ENCODE data around the gene RHOG.

The RHOG gene

DNA sequence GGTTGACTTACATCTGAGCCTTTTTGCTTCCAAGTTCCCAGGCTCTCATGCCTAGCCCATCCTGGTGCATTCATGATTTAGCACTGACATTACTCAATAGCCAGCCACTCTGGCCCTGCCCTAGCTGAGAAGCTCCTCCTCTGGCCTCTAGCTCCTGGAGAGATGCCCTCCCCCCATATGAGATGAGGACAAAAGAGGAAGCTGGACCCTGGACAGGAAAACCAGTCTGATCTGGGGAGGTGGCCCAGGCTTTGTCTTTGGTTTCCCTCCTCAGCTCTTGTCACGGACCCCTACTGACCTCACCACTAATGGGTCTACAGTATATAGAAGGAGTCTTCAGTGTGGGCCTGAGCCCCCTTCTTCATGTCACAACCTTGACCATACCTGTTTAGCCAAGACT, 3.0 kb downstream of the RHOG start:
- H3K4me3 ChIP-seq (ENCODE audit: low read depth, low read length): no peak overlapping the region
- DNase-seq (ENCODE audit: low read depth): no peak

DNA sequence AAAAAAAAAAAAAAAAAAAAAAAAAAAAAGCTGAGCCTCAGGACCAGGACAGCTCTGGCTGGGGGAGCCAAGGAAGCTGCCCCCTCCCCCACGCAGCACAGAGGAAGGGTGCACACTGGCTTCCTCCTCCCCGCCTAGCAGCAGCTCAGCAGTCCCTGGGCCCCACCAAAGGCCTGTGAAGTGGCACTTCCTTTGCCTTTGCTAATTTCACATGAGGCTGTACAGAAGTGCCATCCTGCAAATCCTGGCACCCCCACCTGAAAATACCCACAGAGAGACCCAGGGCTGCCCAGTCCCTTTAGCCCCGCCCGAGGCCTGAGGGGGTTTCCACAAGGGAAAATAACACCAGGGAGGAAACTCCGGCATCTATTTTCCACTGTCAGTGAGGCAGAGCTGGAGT, 3.9 kb downstream of the RHOG start:
- no peak for DNase-seq (ENCODE audit: low read depth)
- no peak overlapping the region for H3K4me3 ChIP-seq (ENCODE audit: low read depth, low read length)

DNA sequence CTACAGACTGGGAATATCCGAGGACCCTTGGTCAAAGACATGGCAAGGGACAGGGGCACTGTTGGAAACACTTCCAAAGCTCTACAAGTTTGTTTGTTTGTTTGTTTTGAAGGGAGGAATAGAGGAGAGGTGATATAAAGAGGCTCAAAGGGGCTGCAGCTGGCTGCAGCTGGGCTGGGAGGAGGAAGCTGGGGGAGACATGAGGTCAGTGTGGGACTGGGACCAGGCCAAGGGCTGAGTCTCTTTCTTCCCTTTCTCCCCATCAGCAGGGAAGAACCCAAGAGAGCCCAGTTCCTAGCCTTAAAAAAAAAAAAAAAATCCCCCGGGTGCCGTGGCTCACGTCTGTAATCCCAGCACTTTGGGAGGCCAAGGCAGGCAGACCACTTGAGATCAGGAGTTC, 5.0 kb downstream of the RHOG start:
- no peak for DNase-seq (ENCODE audit: low read depth)
- no peak overlapping the region for H3K4me3 ChIP-seq (ENCODE audit: low read depth, low read length)

DNA sequence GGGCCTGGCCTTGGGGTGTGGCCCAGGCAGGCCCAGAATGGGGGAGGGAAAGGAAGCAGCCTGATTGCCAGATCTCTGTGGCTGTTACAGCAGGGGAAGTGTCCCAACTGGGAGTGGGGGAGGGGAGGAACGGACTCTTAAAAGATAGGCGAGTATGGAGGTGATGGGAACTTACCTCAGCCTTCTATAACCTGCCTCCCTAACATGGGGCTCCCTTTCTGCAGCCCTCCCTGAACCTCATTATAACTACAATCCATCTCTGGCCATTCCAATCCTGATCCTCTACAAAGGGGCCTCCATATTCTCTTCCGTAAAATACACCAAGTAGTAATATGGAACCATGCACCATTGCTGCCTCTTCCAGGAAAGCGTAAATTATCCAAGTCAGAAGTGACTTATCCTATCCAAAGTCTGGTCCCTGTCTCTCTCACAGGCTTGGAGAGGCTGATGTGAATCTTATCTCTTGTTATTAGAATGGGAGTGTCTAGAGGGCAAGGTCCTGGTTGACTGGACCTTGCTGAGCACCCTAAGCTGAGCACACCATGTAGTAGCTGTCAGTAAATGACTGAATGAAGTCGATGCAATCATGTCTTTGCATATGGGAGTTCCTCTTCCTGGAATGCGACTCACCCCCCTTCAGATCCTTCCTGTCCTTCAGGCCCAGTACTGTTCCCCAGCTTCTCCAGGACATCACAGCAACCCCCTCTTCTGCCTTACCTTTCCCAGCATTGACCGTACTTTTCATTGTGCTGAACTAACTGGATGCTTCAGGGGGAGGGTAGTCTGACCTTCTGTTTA, 5.9 kb downstream of the RHOG start:
- DNase-seq (ENCODE audit: low read depth): no peak
- H3K4me3 ChIP-seq (ENCODE audit: low read depth, low read length): no peak overlapping the region

DNA sequence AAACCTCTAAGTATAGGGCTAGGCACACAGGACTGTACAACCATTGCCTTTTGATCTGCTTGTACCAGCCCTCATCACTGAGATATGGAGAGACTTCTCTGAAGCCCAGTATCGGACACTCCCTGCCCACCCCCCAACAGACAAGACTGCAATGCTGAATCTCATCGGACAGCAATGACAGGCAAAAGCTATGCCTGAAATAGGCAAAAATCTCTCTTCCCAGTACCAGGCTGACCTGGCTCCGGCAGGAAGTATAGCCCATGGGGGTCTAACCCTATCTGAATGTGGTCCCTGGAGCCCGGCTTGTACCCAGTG, 6.5 kb downstream of the RHOG start:
- DNase-seq (ENCODE audit: low read depth): no peak
- no peak overlapping the region for H3K4me3 ChIP-seq (ENCODE audit: low read depth, low read length)

DNA sequence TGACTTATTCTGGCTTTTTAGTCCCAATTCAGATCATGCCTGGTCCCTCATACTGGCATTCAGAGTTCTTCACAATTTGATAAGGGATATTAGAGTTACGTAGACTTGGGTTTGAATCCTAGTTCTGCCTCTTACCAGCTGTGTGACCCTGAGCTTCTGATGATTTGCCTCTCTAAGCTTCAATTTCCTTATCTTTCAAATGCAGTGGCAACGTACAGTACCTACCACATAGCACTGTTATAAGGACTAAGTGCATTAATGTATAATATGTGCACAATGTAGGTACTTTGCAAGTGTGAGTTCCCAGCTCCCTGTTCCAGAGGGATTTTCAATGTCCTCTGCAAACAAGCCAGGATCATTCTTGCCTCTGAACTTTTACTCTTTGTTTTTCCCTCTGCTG, 7.3 kb downstream of the RHOG start:
- H3K4me3 ChIP-seq (ENCODE audit: low read depth, low read length): no peak overlapping the region
- DNase-seq (ENCODE audit: low read depth): no peak

DNA sequence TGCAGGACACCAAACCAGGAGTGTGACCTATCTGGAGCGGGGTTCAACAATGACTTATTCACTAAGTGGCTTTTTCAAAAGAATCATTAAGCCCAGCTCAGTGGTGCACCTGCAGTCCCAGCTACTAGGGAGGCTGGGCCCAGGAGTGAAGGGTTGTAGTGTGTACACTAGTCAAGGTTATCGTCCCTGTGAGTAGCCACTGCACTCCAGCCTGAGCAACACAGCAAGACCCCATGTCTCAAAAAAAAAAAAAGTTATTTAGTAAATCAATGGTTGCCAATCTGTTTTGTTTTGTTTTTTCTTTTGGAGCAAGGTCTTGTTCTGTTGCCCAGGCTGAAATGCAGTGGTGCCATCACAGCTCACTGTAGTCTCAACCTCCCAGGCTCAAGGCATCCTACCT, 7.9 kb downstream of the RHOG start:
- H3K4me3 ChIP-seq (ENCODE audit: low read depth, low read length): no peak overlapping the region
- DNase-seq (ENCODE audit: low read depth): no peak

DNA sequence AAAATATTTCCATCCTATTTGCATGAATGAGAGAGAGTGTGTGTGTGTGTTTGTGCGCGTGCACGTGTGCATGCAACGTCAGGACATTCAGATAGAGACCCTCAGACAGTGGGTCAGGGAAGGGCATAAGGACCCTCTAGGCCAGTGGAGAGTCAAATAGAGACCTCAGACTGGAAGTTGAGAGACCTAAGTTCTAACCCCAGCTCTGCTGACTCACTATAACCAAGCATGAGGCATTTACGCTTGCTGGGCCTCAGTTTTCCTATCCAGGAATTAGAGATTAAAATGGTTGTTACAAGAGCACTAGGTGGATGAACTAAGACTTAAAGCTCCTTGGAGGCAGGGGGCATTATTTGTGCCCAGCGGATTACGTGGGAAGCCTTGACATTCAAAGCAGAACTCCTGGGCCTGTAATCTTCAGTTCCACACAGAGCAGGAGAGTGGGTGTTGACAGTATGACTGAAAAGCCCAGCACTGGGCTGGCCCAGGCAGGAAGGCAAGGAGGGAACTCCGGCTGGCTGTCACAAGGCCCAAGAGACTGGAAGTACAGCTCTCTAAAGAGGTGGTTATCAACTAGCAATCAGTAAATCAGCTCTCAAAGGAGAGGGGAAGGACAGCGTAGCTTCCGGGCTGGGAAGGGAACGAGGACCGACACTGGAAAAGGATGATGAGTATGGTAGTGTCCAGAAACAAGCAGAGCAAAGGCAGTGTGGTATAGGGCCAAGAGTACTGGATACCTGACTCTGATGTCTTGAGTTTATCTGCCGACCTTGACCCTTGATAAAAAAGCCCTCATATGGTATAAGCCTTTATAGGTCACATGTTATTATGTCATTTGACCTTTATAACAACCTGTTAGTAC, 9.2 kb downstream of the RHOG start:
- DNase-seq (ENCODE audit: low read depth): no peak
- H3K4me3 ChIP-seq (ENCODE audit: low read depth, low read length): no peak overlapping the region

DNA sequence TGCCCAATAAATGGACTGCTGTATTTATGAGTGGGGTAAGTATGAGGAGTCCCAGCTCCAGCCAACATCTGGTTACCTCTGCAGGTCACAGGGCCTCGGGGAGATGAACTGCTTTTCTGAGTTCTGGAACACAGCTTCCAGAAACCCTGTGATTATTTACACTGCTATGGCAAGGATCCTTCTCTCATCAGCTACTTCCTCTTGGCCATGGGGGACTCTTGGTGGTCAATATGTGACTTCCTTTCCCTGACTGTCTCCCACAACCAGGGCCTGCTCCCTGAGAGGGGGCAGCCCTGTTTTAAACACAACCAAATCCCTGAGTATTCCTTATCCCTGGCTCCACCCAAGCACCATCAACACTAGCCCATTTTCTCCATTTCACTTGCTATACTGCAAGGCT, 10.0 kb downstream of the RHOG start:
- H3K4me3 ChIP-seq (ENCODE audit: low read depth, low read length): no peak overlapping the region
- no peak for DNase-seq (ENCODE audit: low read depth)

DNA sequence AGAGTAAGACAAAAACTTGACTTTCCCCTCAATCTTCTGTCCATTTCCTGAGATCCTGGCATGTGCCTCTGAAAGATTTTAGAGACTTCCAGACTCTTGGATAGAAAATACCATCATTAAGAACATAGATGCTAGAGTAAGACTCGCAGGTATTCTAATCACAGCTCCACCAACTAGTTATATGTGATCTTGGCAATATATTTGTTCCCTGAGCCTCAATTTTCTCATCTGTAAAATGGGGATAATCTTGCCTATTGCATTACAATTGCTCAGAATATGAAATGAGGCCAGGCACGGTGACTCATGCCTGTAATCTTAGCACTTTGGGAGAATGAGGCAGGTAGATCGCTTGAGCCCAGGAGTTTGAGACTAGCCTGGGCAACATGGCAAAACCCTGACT, 10.7 kb downstream of the RHOG start:
- no peak for DNase-seq (ENCODE audit: low read depth)
- no peak overlapping the region for H3K4me3 ChIP-seq (ENCODE audit: low read depth, low read length)

DNA sequence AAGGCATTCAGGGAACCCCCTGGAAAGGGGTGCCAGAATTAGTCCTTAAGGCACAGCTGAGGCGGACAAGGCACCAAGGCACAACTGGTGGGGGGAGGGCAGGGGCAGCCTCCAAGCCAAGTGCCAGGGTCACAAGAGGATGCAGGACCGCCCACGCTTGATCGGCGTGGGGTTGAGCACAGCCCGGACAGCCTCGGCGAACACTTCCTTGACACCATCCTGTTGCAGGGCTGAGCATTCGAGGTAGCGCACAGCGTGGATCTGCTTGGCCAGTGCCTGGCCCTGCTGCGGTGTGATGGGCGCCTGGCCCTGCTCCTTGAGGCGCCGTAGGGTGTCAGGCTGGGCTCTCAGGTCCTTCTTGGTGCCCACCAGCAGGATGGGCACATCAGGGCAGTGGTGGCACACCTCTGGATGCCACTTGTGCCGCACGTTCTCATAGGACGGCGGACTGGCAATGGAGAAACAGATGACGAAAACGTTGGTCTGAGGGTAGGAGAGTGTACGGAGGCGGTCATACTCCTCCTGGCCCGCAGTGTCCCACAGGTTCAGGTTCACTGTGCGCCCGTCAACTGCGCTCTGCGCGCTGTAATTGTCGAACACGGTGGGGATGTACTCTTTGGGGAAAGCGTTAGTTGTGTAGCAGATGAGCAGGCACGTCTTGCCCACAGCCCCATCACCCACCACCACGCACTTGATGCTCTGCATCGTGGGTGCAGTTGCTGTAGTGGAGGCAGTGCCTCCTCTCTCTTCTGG, 13.1 kb downstream of the RHOG start:
- no peak for DNase-seq (ENCODE audit: low read depth)
- no peak overlapping the region for H3K4me3 ChIP-seq (ENCODE audit: low read depth, low read length)

DNA sequence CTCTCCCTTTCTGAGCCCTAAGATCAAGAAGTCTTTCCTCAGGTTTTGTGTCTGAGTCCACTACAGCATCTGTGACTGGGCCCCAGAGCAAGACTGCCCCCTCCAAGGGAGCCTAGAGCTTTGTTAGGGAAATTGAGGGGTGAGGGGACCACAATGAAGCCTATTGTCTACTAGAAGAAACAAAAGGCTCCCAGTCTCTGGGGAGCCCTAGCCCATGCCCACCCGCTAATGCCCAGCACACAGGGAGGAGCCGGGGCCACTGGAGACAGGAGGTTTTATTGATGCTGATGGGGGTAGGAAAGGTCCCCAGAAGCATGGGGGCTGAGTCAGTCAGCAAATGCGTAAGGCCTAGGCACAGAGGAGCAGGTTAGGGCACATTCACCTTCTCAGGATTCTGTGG, 14.0 kb downstream of the RHOG start:
- no peak overlapping the region for H3K4me3 ChIP-seq (ENCODE audit: low read depth, low read length)
- no peak for DNase-seq (ENCODE audit: low read depth)

DNA sequence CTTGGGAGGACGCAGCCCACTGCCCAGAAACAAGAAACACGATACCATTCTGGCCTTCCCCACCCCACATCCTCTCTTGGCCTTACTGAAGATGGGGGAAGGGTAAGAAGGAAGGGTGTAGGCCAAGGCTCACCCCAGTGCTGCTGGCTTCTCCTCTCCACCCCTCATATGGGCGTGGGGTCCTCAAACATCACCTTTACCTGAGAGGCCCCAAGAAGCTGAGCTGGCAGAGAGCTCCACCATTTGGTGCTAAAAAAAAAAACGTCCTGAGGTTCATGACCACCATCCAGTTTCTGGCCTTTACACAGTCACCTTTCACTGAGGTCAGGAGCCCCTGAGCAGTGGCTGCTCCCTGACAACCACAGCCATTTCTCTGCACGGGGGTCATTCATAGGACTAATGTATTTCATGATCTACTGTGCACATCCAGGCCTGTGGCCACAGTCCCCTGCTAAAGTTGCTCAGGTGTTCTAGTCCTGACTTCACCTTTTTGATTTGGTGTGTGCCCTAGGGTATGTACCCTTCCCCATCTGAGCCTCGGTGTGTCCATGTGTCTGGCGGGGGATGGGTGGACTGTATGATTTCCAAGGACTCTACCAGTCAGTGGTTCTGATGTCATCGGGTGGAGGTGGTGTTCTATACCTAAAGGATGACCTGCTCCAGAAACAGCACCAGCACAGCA, 15.1 kb downstream of the RHOG start:
- no peak for DNase-seq (ENCODE audit: low read depth)
- no peak overlapping the region for H3K4me3 ChIP-seq (ENCODE audit: low read depth, low read length)

DNA sequence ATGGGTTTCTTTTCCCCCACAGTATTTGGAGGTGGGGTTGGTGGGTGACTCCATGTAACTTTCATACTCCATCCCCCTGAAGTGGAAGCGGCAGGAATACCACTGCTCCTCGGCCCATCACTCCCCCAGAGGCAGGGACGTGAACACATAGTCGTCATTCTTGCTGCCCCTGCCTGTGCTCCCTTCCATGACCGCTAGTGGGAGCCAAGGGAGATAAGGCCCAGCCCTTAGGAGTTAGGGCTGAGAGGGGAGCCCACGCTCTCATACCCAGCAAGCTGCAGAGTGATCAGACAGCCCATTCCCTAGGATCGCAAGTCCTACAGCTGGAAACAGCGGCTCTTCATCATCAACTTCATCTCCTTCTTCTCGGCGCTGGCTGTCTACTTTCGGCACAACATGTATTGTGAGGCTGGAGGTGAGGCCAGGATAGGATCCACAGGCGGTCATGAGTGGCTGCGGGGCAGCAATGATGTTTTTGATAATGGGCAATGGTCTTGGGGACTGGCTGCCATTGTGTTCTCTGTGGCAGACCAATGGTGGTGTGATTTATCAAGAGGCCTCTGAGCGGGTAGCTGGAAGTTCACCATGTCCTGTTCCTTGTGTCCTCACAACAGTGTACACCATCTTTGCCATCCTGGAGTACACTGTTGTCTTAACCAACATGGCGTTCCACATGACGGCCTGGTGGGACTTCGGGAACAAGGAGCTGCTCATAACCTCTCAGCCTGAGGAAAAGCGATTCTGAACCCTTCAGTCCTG, 15.9 kb downstream of the RHOG start:
- no peak for DNase-seq (ENCODE audit: low read depth)
- H3K4me3 ChIP-seq (ENCODE audit: low read depth, low read length): no peak overlapping the region

DNA sequence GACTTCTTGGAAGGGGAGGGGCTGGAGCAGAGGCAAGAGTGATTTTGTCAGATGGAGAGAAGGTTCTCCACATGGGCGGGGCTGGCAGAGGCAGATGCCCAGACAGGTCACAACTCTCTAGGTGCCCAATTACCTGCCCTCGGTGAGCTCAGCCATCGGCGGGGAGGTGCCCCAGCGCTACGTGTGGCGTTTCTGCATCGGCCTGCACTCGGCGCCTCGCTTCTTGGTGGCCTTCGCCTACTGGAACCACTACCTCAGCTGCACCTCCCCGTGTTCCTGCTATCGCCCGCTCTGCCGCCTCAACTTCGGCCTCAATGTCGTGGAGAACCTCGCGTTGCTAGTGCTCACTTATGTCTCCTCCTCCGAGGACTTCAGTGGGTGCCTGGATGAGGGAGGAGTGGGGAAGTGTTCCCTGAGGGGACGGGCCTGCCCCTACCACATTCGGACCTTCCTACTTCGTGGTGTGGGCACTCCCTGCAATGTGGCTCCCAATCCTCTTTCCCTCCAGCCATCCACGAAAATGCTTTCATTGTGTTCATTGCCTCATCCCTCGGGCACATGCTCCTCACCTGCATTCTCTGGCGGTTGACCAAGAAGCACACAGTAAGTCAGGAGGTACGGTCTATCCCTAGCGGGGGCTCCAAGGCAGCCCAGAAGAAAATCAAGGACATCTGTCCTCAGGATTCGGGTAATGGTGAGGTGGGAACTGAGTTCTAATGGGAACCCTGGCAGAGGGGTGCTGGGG, 16.8 kb downstream of the RHOG start:
- no peak overlapping the region for H3K4me3 ChIP-seq (ENCODE audit: low read depth, low read length)
- no peak for DNase-seq (ENCODE audit: low read depth)

DNA sequence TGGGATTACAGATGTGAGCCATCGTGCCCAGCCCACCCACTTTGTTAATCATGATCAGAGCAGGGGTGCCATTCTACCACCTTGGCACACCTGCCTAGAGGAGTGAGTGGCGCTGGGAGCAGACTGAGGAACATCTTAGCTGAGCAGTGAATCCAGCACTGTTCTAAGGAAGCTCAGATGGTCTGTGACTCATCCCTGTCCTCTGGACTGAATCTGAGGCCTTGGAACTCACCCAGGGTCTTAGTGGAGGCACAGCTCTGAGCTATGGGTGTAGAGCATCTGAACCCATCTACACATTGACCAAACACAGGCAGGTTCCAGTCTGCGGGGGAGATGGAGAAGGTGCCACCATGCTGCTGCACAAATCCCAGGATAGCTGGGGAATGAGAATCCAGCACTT, 17.5 kb downstream of the RHOG start:
- DNase-seq (ENCODE audit: low read depth): no peak
- H3K4me3 ChIP-seq (ENCODE audit: low read depth, low read length): no peak overlapping the region

DNA sequence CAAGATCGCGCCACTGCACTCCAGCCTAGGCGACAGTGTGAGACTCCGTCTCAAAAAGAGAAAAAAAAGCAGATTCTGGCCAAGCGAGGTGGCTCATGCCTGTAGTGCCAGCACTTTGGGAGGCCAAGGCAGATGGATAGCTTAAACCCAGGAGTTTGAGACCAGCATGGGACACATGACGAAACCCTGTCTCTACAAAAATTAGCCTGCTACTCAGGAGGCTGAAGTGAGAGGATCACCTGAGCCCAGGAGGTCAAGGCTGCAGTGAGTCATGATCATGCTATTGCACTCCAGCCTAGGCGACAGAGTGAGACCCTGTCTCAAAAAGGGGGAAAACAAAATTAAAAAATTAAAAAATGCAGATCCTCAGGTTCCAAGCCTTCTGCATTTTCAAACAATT, 18.4 kb downstream of the RHOG start:
- no peak overlapping the region for H3K4me3 ChIP-seq (ENCODE audit: low read depth, low read length)
- DNase-seq (ENCODE audit: low read depth): no peak

DNA sequence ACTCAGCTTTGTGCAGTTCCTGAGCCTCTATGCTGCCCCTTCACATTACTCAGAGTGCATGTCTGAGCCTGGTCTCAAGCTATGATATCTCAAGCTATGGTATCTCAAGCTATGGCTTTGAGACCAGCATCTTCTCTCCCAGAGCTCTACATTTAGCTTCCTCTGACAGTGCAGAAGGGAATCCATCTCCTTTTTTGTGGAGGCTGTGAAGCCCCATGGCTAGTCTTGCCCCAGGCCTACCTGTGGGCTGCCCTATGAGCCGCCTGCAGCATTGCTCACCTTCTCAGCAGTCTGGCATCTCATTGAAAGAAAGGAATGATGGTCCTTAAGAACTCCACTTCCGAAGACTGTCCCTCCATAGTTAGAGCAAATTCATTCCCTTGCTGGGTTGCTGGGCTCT, 19.8 kb downstream of the RHOG start:
- no peak overlapping the region for H3K4me3 ChIP-seq (ENCODE audit: low read depth, low read length)
- DNase-seq (ENCODE audit: low read depth): no peak
